WERI-Rb-1 (cell line): ENCODE results near the gene TEX30.

Experiments
- DNase-seq: peaks from one replicate; pipeline ENCODE4 v3.0.0-alpha.2; 2020
- H3K27ac ChIP-seq: fragments of 250-450 bp; sonication (Bioruptor Pico); 2 replicates; pipeline ENCODE4 v1.5.1; 2020; ENCODE audit warnings: mild to moderate bottlenecking, moderate library complexity
- H3K27me3 ChIP-seq: fragments of 250-450 bp; sonication (Bioruptor Pico); 2 replicates; pipeline ENCODE4 v1.5.1; 2021; ENCODE audit warnings: mild to moderate bottlenecking, low read depth, moderate library complexity; ENCODE audit not compliant: insufficient read depth, severe bottlenecking
- H3K36me3 ChIP-seq: fragments of 250-450 bp; sonication (Bioruptor Pico); 2 replicates; pipeline ENCODE4 v1.5.1; 2020; ENCODE audit warnings: mild to moderate bottlenecking, moderate library complexity
- H3K4me3 ChIP-seq: 2 replicates; pipeline ENCODE4 v1.5.1; 2011; ENCODE audit warnings: low read depth, mild to moderate bottlenecking, control low read depth, low read length
- H3K9me3 ChIP-seq: fragments of 250-450 bp; sonication (Bioruptor Pico); 2 replicates; pipeline ENCODE4 v1.5.1; 2021; ENCODE audit warnings: mild to moderate bottlenecking, moderate library complexity; ENCODE audit not compliant: severe bottlenecking
- TF ChIP-seq, protein P1 (sequence below): IDR thresholded peaks from 2 replicates; pipeline ENCODE4 v1.5.1; 2011; ENCODE audit warnings: low read depth, mild to moderate bottlenecking, control low read depth, inconsistent platforms, low read length

TEX30 gene

DNA sequence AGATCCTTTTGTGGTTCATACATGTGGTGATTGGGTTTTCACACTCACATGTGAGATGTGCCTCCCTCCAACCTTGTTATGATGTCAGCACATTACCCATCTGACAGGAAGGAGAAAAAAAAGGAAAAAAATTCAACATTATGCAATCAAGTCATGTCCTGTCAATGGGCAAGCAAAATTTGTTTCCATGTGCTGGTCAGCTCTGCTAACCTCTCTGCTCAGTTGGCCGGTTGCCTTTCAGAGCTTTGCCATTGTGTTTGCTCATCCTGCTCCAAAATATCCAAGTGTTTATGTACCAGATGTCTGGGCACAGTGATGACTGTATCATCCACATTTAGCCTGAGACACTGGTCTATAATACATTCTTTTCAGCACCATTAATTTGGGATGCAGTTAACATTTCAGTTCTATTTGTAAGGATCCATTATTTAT is 51.8 kb downstream of the TEX30 start:
- Histone ChIP-seq H3K27me3 (no peaks in the 10 kb centered on the region), H3K27ac (no peak overlapping the region), H3K4me3 (no peak overlapping the region), H3K9me3 (no peaks in the 10 kb centered on the region), H3K36me3 (no peaks in the 10 kb centered on the region)
- TF ChIP-seq, protein P1, sequence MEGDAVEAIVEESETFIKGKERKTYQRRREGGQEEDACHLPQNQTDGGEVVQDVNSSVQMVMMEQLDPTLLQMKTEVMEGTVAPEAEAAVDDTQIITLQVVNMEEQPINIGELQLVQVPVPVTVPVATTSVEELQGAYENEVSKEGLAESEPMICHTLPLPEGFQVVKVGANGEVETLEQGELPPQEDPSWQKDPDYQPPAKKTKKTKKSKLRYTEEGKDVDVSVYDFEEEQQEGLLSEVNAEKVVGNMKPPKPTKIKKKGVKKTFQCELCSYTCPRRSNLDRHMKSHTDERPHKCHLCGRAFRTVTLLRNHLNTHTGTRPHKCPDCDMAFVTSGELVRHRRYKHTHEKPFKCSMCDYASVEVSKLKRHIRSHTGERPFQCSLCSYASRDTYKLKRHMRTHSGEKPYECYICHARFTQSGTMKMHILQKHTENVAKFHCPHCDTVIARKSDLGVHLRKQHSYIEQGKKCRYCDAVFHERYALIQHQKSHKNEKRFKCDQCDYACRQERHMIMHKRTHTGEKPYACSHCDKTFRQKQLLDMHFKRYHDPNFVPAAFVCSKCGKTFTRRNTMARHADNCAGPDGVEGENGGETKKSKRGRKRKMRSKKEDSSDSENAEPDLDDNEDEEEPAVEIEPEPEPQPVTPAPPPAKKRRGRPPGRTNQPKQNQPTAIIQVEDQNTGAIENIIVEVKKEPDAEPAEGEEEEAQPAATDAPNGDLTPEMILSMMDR, result no peak
- no peak for DNase-seq

DNA sequence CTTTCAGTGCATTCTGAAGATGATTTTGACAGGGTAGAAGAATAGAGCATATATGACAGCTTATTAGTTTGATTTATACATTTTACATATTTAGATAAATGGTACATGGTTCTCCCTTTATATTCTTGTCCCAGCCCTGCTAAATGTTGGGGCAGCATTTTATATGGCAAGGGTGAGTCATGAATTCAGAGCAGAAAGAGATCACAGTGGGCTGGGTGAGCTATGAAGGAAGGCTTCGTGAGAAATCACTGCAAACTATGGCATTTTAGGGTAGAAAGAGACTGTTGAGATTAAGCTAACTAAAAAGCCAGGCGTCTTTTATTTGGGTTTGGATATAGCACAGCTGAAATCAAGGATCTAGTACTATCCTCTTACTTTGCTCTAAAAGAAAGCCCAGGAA is 54.8 kb downstream of the TEX30 start:
- H3K27ac ChIP-seq, result no peak overlapping the region
- H3K4me3 ChIP-seq, result no peak overlapping the region
- TF ChIP-seq, protein P1, result no peak
- DNase-seq, result no peak
- H3K27me3 ChIP-seq, result no peaks in the 10 kb centered on the region
- no peaks in the 10 kb centered on the region for H3K36me3 ChIP-seq
- no peaks in the 10 kb centered on the region for H3K9me3 ChIP-seq
